Thoracic aorta (tissue), 2 donors: ENCODE measurements around the gene KLK2. TPM values are rescaled to one million over a fixed set of nuclear protein-coding genes. Genes with fewer than 3 reads are reported as not detected.

Experiments used
- ATAC-seq: fragments of 150-250 bp; one replicate; pipeline ENCODE4 v1.8.0; 2017; ENCODE audit warnings: low read depth; ENCODE audit not compliant: insufficient number of reproducible peaks, low FRiP score
- DNase-seq: peaks from one replicate; pipeline ENCODE4 v3.0.0-alpha.2; 2020; ENCODE audit warnings: low spot score
- H3K27ac ChIP-seq, 2 donors: fragments of 200-600 bp; sonication (generic); 1 replicate in 1 of 2; 2 replicates in 1 of 2; pipeline ENCODE4 v1.5.1; 2016; ENCODE audit warnings: mild to moderate bottlenecking in 2 of 2, moderate library complexity in 2 of 2
- H3K27me3 ChIP-seq: fragments of 200-600 bp; sonication (generic); replicated peaks from 2 replicates; pipeline ENCODE4 v1.6.0; 2016; ENCODE audit warnings: mild to moderate bottlenecking; ENCODE audit not compliant: insufficient read depth
- H3K36me3 ChIP-seq: fragments of 200-600 bp; sonication (generic); one replicate; pipeline ENCODE4 v1.5.1; 2016
- H3K4me1 ChIP-seq, 2 donors: fragments of 200-600 bp; sonication (generic); 1 replicate in 1 of 2; 2 replicates in 1 of 2; pipeline versions ENCODE4 v1.5.1 to v1.6.0; 2016; ENCODE audit warnings: low read depth in 2 of 2, mild to moderate bottlenecking in 1 of 2; ENCODE audit not compliant: control insufficient read depth in 1 of 2
- H3K4me3 ChIP-seq: fragments of 200-600 bp; sonication (generic); 2 replicates; pipeline ENCODE4 v1.5.1; 2016; ENCODE audit warnings: mild to moderate bottlenecking
- H3K9me3 ChIP-seq: fragments of 200-600 bp; sonication (generic); 2 replicates; pipeline ENCODE4 v1.5.1; 2016
- total RNA-seq, 2 donors: library from RNA; depleted of rRNA; stranded (reverse); fragments of >200 nt; gene quantifications; one replicate each; pipeline versions ENCODE4 v1.1.0 to v1.2.3, GENCODE V29; 2016
- TF ChIP-seq, protein P1 (sequence below): fragments of 200-600 bp; sonication (generic); IDR thresholded peaks from one replicate; pipeline ENCODE4 v1.5.1; 2019; ENCODE audit warnings: antibody characterized with exemption

KLK2 gene
- not detected for total RNA-seq

DNA sequence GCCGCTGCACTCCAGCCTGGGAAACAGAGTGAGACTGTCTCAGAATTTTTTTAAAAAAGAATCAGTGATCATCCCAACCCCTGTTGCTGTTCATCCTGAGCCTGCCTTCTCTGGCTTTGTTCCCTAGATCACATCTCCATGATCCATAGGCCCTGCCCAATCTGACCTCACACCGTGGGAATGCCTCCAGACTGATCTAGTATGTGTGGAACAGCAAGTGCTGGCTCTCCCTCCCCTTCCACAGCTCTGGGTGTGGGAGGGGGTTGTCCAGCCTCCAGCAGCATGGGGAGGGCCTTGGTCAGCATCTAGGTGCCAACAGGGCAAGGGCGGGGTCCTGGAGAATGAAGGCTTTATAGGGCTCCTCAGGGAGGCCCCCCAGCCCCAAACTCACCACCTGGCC is at the start of gene KLK2:
Gene KLK2, plus strand, starts transcription at position 384 of the 400 bp plus-strand sequence. CDS start 35 bp downstream, outside the sequence.
- no peak for DNase-seq
- H3K27ac ChIP-seq: no peak within 1 kb of the TSS
- H3K4me3 ChIP-seq: no peak within 1 kb of the TSS
- H3K9me3 ChIP-seq: no peaks in the 10 kb centered on the region
- TF ChIP-seq, protein P1, sequence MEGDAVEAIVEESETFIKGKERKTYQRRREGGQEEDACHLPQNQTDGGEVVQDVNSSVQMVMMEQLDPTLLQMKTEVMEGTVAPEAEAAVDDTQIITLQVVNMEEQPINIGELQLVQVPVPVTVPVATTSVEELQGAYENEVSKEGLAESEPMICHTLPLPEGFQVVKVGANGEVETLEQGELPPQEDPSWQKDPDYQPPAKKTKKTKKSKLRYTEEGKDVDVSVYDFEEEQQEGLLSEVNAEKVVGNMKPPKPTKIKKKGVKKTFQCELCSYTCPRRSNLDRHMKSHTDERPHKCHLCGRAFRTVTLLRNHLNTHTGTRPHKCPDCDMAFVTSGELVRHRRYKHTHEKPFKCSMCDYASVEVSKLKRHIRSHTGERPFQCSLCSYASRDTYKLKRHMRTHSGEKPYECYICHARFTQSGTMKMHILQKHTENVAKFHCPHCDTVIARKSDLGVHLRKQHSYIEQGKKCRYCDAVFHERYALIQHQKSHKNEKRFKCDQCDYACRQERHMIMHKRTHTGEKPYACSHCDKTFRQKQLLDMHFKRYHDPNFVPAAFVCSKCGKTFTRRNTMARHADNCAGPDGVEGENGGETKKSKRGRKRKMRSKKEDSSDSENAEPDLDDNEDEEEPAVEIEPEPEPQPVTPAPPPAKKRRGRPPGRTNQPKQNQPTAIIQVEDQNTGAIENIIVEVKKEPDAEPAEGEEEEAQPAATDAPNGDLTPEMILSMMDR: no peak
- no peaks in the 10 kb centered on the region for H3K27me3 ChIP-seq
- no peak for ATAC-seq
- no peaks in the 10 kb centered on the region for H3K36me3 ChIP-seq
- no peaks in the 10 kb centered on the region for H3K4me1 ChIP-seq

- H3K27me3 ChIP-seq: no peaks in the 10 kb centered on the region
- no peak for DNase-seq
- no peak for ATAC-seq
- TF ChIP-seq, protein P1: no peak
- no peak overlapping the region for H3K27ac ChIP-seq
- no peaks in the 10 kb centered on the region for H3K4me1 ChIP-seq
- H3K36me3 ChIP-seq: no peaks in the 10 kb centered on the region
- no peak overlapping the region for H3K4me3 ChIP-seq
- H3K9me3 ChIP-seq: no peaks in the 10 kb centered on the region
Observed at GRCh38 chr19:50826492-50827240, 46.6 kb upstream of the KLK2 start.

- no peaks in the 10 kb centered on the region for H3K36me3 ChIP-seq
- TF ChIP-seq, protein P1: no peak
- ATAC-seq: no peak
- H3K9me3 ChIP-seq: no peaks in the 10 kb centered on the region
- H3K27me3 ChIP-seq: no peaks in the 10 kb centered on the region
- H3K4me1 ChIP-seq: no peaks in the 10 kb centered on the region
- H3K4me3 ChIP-seq: no peak overlapping the region
- no peak overlapping the region for H3K27ac ChIP-seq
- no peak for DNase-seq
Observed at GRCh38 chr19:50827476-50827875, 45.8 kb upstream of the KLK2 start.

DNA sequence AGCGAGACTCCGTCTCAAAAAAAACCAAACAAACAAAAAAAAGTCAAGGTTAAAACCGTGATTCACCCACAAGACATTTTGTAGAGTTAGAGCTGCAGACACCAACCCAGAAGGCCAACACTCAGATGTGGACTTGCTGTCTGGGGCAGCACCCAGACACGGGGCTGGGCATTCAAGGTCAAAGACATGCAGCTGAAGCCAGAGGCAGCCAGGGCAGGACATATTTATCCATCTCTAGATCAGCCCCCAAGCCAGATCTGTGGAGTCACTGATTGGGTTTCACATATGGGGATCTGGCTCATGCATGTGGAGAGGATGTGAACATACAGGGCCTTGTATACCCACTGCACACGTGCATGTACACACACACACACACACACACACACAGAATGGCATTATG is 43.4 kb upstream of the KLK2 start:
- Histone ChIP-seq H3K27me3 (no peaks in the 10 kb centered on the region), H3K4me1 (no peaks in the 10 kb centered on the region), H3K27ac (no peak overlapping the region), H3K9me3 (no peaks in the 10 kb centered on the region), H3K4me3 (no peak overlapping the region), H3K36me3 (no peaks in the 10 kb centered on the region)
- no peak for DNase-seq
- no peak for ATAC-seq
- TF ChIP-seq, protein P1: no peak

- TF ChIP-seq, protein P1: no peak
- peaks cover 1 to 4% of the 10 kb centered on the region in 2 donors for H3K4me1 ChIP-seq
- DNase-seq (no peak), ATAC-seq (no peak)
- H3K27me3 ChIP-seq: no peaks in the 10 kb centered on the region
- no peaks in the 10 kb centered on the region for H3K36me3 ChIP-seq
- H3K9me3 ChIP-seq: no peaks in the 10 kb centered on the region
- no peak overlapping the region for H3K27ac ChIP-seq
- H3K4me3 ChIP-seq: no peak overlapping the region
Observed at GRCh38 chr19:50830266-50831025, 42.8 kb upstream of the KLK2 start.
